SU-DHL-6 (cell line): ENCODE measurements around the gene RPS3.

Source experiments
- H2AFZ ChIP-seq: fragments of 200-600 bp; sonication (generic); 2 replicates; pipeline ENCODE4 v1.6.1; 2014; ENCODE audit warnings: low read depth, mild to moderate bottlenecking, moderate library complexity, mixed read lengths, antibody characterized with exemption, low read length; ENCODE audit not compliant: severe bottlenecking
- H3F3A ChIP-seq: fragments of 200-600 bp; shearing (Covaris generic); 2 replicates; pipeline ENCODE4 v1.6.0; 2016; ENCODE audit warnings: antibody characterized with exemption, mild to moderate bottlenecking; ENCODE audit not compliant: insufficient read depth
- H3K27ac ChIP-seq: fragments of 200-600 bp; sonication (generic); 2 replicates; pipeline ENCODE4 v1.5.1; 2016; ENCODE audit warnings: low read depth, mild to moderate bottlenecking, low read length, moderate library complexity, mixed read lengths
- H3K27me3 ChIP-seq: fragments of 200-600 bp; sonication (generic), shearing (Covaris generic); 2 replicates; pipeline ENCODE4 v1.6.0; 2014; ENCODE audit warnings: mild to moderate bottlenecking, low read length
- H3K36me3 ChIP-seq: fragments of 200-600 bp; sonication (generic); 2 replicates; pipeline ENCODE4 v1.6.1; 2014; ENCODE audit warnings: mild to moderate bottlenecking, low read length, mixed read lengths
- H3K4me2 ChIP-seq: fragments of 300-600, 200-600 bp; shearing (Covaris generic), sonication (generic); 2 replicates; pipeline ENCODE4 v1.6.0; 2014; ENCODE audit warnings: low read length, low read depth, mild to moderate bottlenecking; ENCODE audit not compliant: poor library complexity, severe bottlenecking
- H3K4me3 ChIP-seq: fragments of 200-600 bp; sonication (generic); 2 replicates; pipeline ENCODE4 v1.5.1; 2014; ENCODE audit warnings: antibody characterized with exemption, low read length, mild to moderate bottlenecking, mixed read lengths; ENCODE audit not compliant: insufficient read depth, poor library complexity, severe bottlenecking
- H3K79me2 ChIP-seq: fragments of 200-600 bp; sonication (generic); 2 replicates; pipeline ENCODE4 v1.6.1; 2014; ENCODE audit warnings: mild to moderate bottlenecking, low read length, moderate library complexity; ENCODE audit not compliant: insufficient read depth
- H3K9ac ChIP-seq: fragments of 200-600 bp; sonication (generic); 2 replicates; pipeline ENCODE4 v1.7.0; 2014; ENCODE audit warnings: mild to moderate bottlenecking, low read length
- H3K9me2 ChIP-seq: fragments of 200-600 bp; sonication (generic); replicated peaks from 2 replicates; pipeline ENCODE4 v1.6.1; 2014; ENCODE audit warnings: low read length; ENCODE audit not compliant: insufficient read depth
- H3K9me3 ChIP-seq: fragments of 200-600 bp; sonication (generic); 2 replicates; pipeline ENCODE4 v1.6.1; 2014; ENCODE audit warnings: low read length, mixed read lengths; ENCODE audit not compliant: insufficient read depth
- H4K20me1 ChIP-seq: fragments of 200-600 bp; sonication (generic); 2 replicates; pipeline ENCODE4 v1.6.1; 2014; ENCODE audit warnings: low read depth, mild to moderate bottlenecking, antibody characterized with exemption, low read length, moderate library complexity, mixed read lengths
- CTCF ChIP-seq: fragments of 200-600 bp; sonication (generic); IDR thresholded peaks from one replicate; pipeline ENCODE4 v1.5.1; 2017; ENCODE audit warnings: antibody characterized with exemption, mild to moderate bottlenecking, low read length, moderate library complexity; ENCODE audit not compliant: insufficient read depth, poor library complexity, severe bottlenecking
- EZH2phosphoT487 ChIP-seq: fragments of 200-600 bp; sonication (generic), shearing (Covaris generic); conservative IDR thresholded peaks from 2 replicates; pipeline ENCODE4 v1.6.1; 2018; ENCODE audit warnings: mild to moderate bottlenecking, antibody characterized with exemption, low read length, moderate library complexity, mixed read lengths

RPS3 gene

GRCh38 chr11:75441804-75442132 lies 42.5 kb downstream of the RPS3 start:
- H3K36me3 ChIP-seq, result no peaks in the 10 kb centered on the region
- TF ChIP-seq CTCF, result no peak
- no peak for TF ChIP-seq EZH2phosphoT487
- H2AFZ ChIP-seq, result no peak overlapping the region
- H3K27me3 ChIP-seq, result no peaks in the 10 kb centered on the region
- H4K20me1 ChIP-seq, result no peaks in the 10 kb centered on the region
- H3F3A ChIP-seq, result no peaks in the 10 kb centered on the region
- no peak overlapping the region for H3K27ac ChIP-seq
- H3K4me2 ChIP-seq, result no peak overlapping the region
- no peak overlapping the region for H3K9ac ChIP-seq
- no peaks in the 10 kb centered on the region for H3K9me3 ChIP-seq
- no peaks in the 10 kb centered on the region for H3K79me2 ChIP-seq
- no peak overlapping the region for H3K4me3 ChIP-seq
- H3K9me2 ChIP-seq, result no peaks in the 10 kb centered on the region

GRCh38 chr11:75442161-75442885 lies 43.0 kb downstream of the RPS3 start:
- H3K4me3 ChIP-seq, result no peak overlapping the region
- H3F3A ChIP-seq, result no peaks in the 10 kb centered on the region
- H2AFZ ChIP-seq, result no peak overlapping the region
- H3K36me3 ChIP-seq, result no peaks in the 10 kb centered on the region
- no peak overlapping the region for H3K4me2 ChIP-seq
- H3K9me2 ChIP-seq, result no peaks in the 10 kb centered on the region
- H4K20me1 ChIP-seq, result no peaks in the 10 kb centered on the region
- H3K79me2 ChIP-seq, result no peaks in the 10 kb centered on the region
- H3K27ac ChIP-seq, result no peak overlapping the region
- no peaks in the 10 kb centered on the region for H3K9me3 ChIP-seq
- TF ChIP-seq EZH2phosphoT487 (no peak), CTCF (no peak)
- H3K27me3 ChIP-seq, result no peaks in the 10 kb centered on the region
- no peak overlapping the region for H3K9ac ChIP-seq

GRCh38 chr11:75443043-75443442 lies 43.7 kb downstream of the RPS3 start:
- Histone ChIP-seq H3K27ac (no peak overlapping the region), H3K9me2 (no peaks in the 10 kb centered on the region), H3K4me3 (no peak overlapping the region), H4K20me1 (no peaks in the 10 kb centered on the region), H3K9me3 (no peaks in the 10 kb centered on the region), H2AFZ (no peak overlapping the region), H3K27me3 (no peaks in the 10 kb centered on the region), H3F3A (no peaks in the 10 kb centered on the region), H3K79me2 (no peaks in the 10 kb centered on the region), H3K36me3 (no peaks in the 10 kb centered on the region), H3K9ac (no peak overlapping the region), H3K4me2 (no peak overlapping the region)
- no peak for TF ChIP-seq EZH2phosphoT487
- no peak for TF ChIP-seq CTCF
